IPS-20b (cell line): ENCODE results near the gene SLC6A12.

Source experiments
- H3K27ac ChIP-seq: one replicate; pipeline ENCODE4 v1.5.1; 2013; ENCODE audit warnings: low read length
- H3K27me3 ChIP-seq: 2 replicates; pipeline ENCODE4 v1.6.1; 2013; ENCODE audit warnings: mild to moderate bottlenecking, low read length, inconsistent platforms; ENCODE audit not compliant: insufficient read depth
- H3K36me3 ChIP-seq: 2 replicates; pipeline ENCODE4 v1.6.1; 2013; ENCODE audit warnings: low read depth, mild to moderate bottlenecking, inconsistent platforms, low read length, moderate library complexity; ENCODE audit not compliant: insufficient read depth
- H3K4me1 ChIP-seq: 2 replicates; pipeline ENCODE4 v1.6.1; 2013; ENCODE audit warnings: mild to moderate bottlenecking, control low read depth, inconsistent platforms, low read length, moderate library complexity; ENCODE audit not compliant: insufficient read depth
- H3K4me3 ChIP-seq: 2 replicates; pipeline ENCODE4 v1.5.1; 2013; ENCODE audit warnings: mild to moderate bottlenecking, low read length, inconsistent platforms
- H3K9ac ChIP-seq: 2 replicates; pipeline ENCODE4 v1.6.1; 2013; ENCODE audit warnings: low read depth, mild to moderate bottlenecking, inconsistent platforms, low read length, moderate library complexity
- H3K9me3 ChIP-seq: 2 replicates; pipeline ENCODE4 v1.6.1; 2013; ENCODE audit warnings: mild to moderate bottlenecking, low read depth, low read length, inconsistent platforms; ENCODE audit not compliant: insufficient read depth

Gene SLC6A12

DNA sequence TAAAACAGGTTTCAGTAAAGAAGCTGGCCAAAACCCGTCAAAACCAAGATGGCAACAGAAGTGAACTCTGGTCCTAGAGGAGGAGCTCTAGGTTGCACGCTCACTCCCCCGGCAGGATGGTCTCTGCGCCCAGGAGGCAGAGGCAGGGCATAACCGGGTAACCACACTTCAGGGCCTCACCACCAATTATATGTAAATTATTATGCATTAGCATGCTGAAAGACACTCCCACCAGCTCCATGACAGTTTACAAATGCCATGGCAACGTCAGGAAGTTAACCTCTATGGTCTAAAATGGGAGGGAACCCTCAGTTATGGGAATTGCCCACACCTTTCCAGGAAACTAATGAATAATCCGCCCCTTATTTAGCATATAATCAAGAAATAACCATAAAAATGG lies 20.1 kb upstream of the SLC6A12 start:
- no peaks in the 10 kb centered on the region for H3K36me3 ChIP-seq
- no peak overlapping the region for H3K9ac ChIP-seq
- peaks cover 21% of the 10 kb centered on the region for H3K9me3 ChIP-seq
- H3K4me1 ChIP-seq = peaks cover 7% of the 10 kb centered on the region; the same call in 1 of the 2 replicates
- H3K27me3 ChIP-seq = peaks cover 33% of the 10 kb centered on the region
- H3K27ac ChIP-seq = no peak overlapping the region
- no peak overlapping the region for H3K4me3 ChIP-seq

DNA sequence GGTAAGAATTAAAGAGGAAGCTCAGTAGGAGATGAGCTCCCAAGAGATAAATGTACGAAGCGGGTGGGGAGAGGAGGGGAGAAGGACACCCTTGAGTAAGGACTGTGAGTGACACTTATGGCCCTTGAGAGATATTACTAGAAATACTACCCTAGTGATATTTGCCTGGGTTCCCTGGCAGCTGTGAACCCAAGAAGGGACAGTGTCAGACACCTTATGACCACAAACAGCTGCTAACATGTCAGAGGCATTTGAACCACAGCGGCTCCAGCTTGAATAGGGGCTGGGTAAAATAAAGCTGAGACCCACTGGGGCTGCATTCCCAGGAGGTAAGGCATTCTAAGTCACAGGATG lies 19.6 kb upstream of the SLC6A12 start:
- H3K27ac ChIP-seq = no peak overlapping the region
- H3K9me3 ChIP-seq = peaks cover 21% of the 10 kb centered on the region
- no peak overlapping the region for H3K9ac ChIP-seq
- peaks cover 38% of the 10 kb centered on the region for H3K27me3 ChIP-seq
- H3K4me1 ChIP-seq = peaks cover 7% of the 10 kb centered on the region; the same call in 1 of the 2 replicates
- H3K36me3 ChIP-seq = no peaks in the 10 kb centered on the region
- no peak overlapping the region for H3K4me3 ChIP-seq

DNA sequence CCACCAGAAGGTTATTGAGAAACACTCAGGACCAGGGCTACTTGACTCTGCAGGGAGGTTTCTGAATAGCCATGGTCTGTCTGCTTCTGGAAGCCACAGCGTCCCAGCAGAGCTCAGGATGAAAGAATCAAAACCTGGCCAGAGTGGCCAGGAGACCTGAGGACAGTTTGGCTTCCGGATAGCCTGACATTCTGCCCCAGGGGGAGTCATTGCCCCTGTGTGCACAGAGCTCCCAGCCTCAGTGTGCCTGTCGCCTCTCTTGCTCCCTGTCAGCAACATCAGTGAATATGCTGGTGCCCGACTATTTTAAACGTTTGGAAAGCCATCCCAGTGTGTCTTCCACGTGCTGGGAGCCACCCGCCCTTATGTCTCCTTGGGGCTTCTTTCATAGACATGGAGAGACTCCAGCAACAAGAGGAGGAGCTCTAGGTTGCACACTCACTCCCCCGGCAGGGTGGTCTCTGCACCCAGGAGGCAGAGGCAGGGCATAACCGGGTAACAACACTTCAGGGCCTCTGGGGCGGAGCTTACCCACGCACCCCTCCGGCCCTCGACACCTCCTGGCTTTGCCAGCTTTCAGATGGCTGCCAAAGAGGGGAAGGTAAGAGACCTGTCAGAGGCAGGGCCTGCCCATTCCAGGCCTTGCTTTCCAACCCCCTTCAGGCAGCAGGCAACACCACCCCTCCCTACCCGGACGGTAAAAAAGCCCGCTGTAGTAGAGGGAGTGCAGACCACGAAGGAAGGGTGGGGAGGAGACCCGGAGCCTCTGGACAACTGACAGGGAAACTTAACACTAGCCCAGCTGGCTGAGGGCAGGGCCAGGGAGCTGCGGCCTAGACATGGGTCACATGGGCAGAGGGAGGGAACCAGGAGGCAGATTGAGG lies 19.0 kb upstream of the SLC6A12 start:
- peaks cover 21% of the 10 kb centered on the region for H3K9me3 ChIP-seq
- no peaks in the 10 kb centered on the region for H3K36me3 ChIP-seq
- no peak overlapping the region for H3K4me3 ChIP-seq
- peaks cover 42% of the 10 kb centered on the region for H3K27me3 ChIP-seq
- H3K4me1 ChIP-seq = peaks cover 7% of the 10 kb centered on the region; the same call in 1 of the 2 replicates
- no peak overlapping the region for H3K27ac ChIP-seq
- H3K9ac ChIP-seq = no peak overlapping the region

DNA sequence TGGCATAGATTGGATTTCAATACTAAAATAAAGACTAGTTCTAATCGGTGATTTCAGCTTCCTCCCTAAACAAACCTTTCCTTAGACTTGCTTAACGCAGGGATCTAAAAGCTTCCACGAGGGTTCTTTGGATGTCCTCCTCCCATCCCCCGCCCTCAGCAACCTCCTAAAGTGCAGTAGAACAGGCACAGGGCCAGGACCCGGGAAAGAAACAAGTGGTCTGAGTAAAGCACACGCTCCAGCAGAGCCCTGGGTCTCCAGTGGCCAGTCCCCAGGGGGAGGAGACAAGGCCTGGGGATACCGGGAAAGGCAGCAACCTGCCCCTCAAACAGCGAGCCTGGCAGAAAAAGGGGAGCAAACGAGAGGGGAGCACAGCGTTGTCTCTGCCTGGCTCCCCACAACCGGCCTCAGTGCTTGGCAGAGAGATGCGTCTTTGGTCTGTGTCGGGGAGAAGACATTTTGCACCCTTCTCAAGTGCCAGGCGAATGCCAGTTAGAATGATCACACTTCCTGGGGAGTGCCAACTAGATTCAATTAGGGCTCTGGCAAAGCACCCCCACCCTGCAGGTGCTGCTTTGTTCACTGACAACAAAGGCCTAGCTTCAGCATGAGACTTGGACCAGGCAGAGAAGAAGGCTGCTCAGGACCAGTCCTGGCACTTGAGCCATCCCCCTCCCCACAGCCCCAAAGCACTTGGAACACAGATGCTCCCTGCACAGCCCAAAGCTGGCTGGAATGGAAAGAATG lies 17.1 kb upstream of the SLC6A12 start:
- H3K4me3 ChIP-seq = no peak overlapping the region
- peaks cover 6% of the 10 kb centered on the region; the same call in 1 of the 2 replicates for H3K9me3 ChIP-seq
- H3K9ac ChIP-seq = no peak overlapping the region
- no peak overlapping the region for H3K27ac ChIP-seq
- H3K27me3 ChIP-seq = peaks cover 48% of the 10 kb centered on the region
- H3K4me1 ChIP-seq = peaks cover 7% of the 10 kb centered on the region; the same call in 1 of the 2 replicates
- H3K36me3 ChIP-seq = no peaks in the 10 kb centered on the region

DNA sequence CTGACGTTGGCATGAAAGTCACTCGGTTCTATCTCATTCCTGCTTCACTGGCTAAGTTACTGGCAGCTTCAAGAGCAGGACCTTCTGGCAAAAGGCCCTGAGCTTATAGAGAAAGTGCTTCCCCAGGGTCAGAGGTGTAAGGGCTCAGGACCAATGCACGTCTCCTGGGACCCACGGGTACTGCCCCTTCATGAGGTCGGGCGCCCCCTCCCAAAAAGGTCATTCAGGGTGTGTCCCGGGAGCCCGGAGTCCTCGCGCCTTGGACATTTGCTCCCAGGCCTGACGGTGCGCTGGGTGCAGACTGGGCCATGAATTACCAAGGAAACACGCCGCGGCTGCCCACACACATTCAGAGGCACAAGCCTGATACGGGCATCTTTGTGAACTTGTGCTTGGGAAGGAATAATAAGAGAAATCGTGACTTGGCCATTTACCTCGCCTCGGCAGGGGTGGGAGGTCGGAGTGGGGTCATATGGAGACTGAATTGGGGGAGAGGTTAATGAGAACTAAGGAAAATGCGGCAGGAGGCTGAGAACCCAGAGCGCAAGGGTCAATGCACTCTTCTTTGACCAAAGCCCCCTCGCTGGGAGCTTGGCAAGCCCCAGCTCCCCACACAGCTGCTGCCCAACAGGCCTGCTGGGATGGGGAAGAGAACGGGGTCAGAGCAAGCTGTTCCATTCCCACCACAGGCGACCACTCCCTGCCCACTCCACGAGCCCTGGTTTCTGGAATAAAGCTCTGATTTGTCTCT lies 15.7 kb upstream of the SLC6A12 start:
- no peak overlapping the region for H3K4me3 ChIP-seq
- no peaks in the 10 kb centered on the region for H3K36me3 ChIP-seq
- H3K27me3 ChIP-seq = peaks cover 48% of the 10 kb centered on the region
- H3K4me1 ChIP-seq = peaks cover 7% of the 10 kb centered on the region; the same call in 1 of the 2 replicates
- no peak overlapping the region for H3K27ac ChIP-seq
- H3K9me3 ChIP-seq = no peaks in the 10 kb centered on the region
- H3K9ac ChIP-seq = no peak overlapping the region

DNA sequence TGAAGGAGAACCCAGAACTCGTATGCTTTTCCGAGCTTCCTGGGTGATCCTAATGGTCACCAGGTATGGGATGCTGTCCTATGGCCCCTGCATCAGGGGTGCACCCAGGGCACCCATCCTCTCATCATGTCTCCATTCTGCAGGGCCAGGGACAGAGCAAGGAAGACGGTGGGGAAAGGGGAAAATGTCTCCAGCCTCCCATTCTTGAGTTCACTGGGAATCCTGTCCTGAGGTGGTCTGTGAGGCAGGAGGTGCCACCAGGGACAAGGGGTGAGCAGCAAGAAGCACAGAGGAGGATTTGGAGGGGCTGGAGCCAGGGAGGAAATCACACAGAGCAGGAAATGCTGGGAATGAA lies 14.9 kb upstream of the SLC6A12 start:
- Histone ChIP-seq H3K9me3 (no peaks in the 10 kb centered on the region), H3K36me3 (no peaks in the 10 kb centered on the region), H3K4me1 (peaks cover 7% of the 10 kb centered on the region; the same call in 1 of the 2 replicates), H3K27me3 (peaks cover 48% of the 10 kb centered on the region), H3K9ac (no peak overlapping the region), H3K4me3 (no peak overlapping the region), H3K27ac (no peak overlapping the region)

DNA sequence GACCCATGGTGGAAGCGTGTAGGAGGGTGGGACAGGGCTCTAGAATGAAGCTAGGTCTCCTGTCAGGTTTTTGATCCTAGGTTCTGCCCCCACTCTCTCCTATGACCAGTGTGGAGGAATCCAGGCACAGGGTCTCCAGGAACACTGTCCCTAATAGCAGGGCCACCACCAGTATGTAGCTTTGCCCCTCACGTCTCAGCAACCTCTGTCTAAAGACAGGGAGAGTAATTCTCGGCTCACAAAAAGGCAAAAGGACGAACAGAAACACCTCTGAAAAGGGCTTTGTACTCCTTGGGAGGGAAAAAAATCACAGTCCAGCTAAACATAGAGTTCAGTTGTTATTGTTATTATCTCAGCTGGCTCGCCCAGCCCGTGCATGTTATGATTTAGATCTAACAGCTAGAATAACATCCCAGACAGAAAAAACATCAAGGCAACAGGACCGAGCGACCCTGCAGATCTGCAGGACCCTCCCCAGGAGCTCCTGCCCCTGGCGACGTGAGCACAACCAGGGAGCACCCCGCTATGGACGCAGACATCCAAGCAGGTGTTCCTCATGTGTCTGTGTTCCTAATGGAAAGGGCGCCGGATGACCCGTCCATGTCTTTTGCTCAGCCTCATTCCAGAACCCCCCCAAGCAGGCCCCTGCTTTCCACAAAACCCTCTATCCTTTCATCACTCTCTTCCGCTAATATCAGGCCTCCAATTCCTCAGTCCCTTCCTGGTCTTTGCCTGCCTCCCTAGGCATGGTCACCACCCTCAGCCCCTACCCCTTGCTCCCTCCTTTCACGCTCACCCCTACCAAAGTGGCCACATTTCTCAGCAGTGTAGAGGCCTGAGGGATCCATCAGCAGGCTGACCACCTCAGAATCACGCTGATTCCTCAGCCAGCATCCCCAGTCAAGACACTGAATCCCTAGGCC lies 14.2 kb upstream of the SLC6A12 start:
- H3K4me1 ChIP-seq = peaks cover 7% of the 10 kb centered on the region; the same call in 1 of the 2 replicates
- no peaks in the 10 kb centered on the region for H3K9me3 ChIP-seq
- H3K27me3 ChIP-seq = peaks cover 48% of the 10 kb centered on the region
- no peak overlapping the region for H3K4me3 ChIP-seq
- H3K27ac ChIP-seq = no peak overlapping the region
- no peaks in the 10 kb centered on the region for H3K36me3 ChIP-seq
- H3K9ac ChIP-seq = no peak overlapping the region

DNA sequence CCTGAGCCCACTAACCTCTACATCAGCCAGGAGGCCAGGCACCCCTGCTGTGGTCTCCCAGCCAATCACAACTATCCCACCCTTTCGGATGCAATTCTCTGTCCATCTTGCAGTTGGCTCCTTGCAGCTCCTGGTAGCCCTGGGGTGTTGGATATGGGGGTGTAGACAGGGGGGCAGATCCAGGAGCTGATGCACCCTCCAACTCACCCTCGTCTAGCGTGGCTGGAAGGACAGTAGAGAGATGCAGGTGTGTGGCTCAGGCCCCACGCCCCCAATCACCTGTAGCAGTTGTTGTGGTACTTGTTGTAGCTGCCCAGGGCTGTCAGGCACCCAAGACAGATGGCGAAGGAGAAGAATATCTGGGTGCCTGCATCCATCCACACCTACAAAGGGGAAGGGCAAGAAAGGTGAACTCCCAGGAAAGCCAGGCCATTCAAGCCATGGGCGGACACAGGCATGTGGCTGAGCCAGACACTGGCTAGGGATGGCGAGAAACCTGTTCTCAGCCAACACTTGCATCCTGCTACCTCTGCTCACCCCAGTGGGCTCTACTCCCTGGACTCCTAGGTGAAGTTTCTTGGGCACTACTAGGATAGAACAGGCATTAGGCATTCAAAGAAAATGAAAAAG lies 13.4 kb upstream of the SLC6A12 start:
- no peak overlapping the region for H3K4me3 ChIP-seq
- H3K36me3 ChIP-seq = no peaks in the 10 kb centered on the region
- no peaks in the 10 kb centered on the region for H3K9me3 ChIP-seq
- H3K4me1 ChIP-seq = peaks cover 7% of the 10 kb centered on the region; the same call in 1 of the 2 replicates
- H3K27ac ChIP-seq = no peak overlapping the region
- no peak overlapping the region for H3K9ac ChIP-seq
- peaks cover 46% of the 10 kb centered on the region for H3K27me3 ChIP-seq

DNA sequence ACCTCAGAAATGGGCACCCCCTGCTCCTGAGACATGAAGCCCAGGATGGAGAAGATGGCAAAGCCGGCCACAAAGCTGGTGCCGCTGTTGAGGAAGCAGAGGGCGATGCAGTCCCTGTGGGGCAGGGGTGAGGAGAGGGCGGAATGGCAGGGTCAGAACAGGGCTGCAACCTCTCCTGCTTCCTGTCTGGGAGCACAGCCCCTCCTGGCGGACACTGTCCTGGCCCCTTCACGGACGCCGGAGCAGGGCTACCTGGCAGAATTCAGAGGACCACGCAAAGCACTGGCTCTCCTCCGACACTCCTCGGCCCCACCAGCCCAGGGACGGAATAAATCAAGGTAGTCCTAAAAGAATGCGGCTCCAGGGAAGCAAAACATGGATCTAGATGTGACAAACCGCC lies 12.4 kb upstream of the SLC6A12 start:
- Histone ChIP-seq H3K27ac (no peak overlapping the region), H3K4me3 (no peak overlapping the region), H3K4me1 (peaks cover 7% of the 10 kb centered on the region; the same call in 1 of the 2 replicates), H3K9ac (no peak overlapping the region), H3K27me3 (peaks cover 37% of the 10 kb centered on the region), H3K36me3 (no peaks in the 10 kb centered on the region), H3K9me3 (no peaks in the 10 kb centered on the region)

DNA sequence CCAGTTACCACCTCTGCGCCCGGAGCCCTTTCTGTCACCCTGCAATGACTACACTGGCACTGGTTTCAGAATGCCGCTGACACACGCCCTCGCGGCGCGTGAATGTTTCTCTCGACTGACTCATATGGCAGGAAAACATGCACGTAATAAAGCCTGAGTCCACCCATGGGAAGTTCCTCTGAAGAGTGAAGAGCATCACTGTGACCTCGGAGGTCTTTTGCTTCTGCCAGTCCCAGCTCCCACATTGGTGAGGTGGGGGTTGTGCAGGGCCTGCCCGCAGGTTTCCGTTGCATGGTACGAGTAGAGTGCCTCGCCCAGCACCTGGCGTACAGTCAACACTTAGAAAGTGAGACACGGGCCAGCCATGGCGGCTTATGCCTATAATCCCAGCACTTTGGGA lies 11.1 kb upstream of the SLC6A12 start:
- no peaks in the 10 kb centered on the region for H3K36me3 ChIP-seq
- H3K27me3 ChIP-seq = peaks cover 24% of the 10 kb centered on the region
- H3K9ac ChIP-seq = no peak overlapping the region
- H3K27ac ChIP-seq = no peak overlapping the region
- no peaks in the 10 kb centered on the region for H3K9me3 ChIP-seq
- no peak overlapping the region for H3K4me3 ChIP-seq
- H3K4me1 ChIP-seq = peaks cover 3% of the 10 kb centered on the region; the same call in 1 of the 2 replicates
